Measurements from ENCODE around the gene CNGA3. TPM values are rescaled to one million over a fixed set of nuclear protein-coding genes. Genes with fewer than 3 reads are reported as not detected.

The CNGA3 gene
- total RNA-seq, 4 donors from 2014 or later = 0.44 to 0.57 (median 0.48) TPM; not detected in 1

- Histone ChIP-seq H3K4me1 (peaks cover 0 to 3% (median 0%) of the 10 kb centered on the region in 3 donors), H3K9me3 (no peaks in the 10 kb centered on the region), H3K4me3 (no peak overlapping the region), H3K27me3 (no peaks in the 10 kb centered on the region), H3K36me3 (no peaks in the 10 kb centered on the region), H3K27ac (no peak overlapping the region)
- intact Hi-C loops (cut with DNase I) = loop anchor here (10.0 kb wide), 1 partner anchor 683 kb away; no protein-coding TSS in a partner anchor
- no peak for DNase-seq
- TF ChIP-seq POLR2A (IDR thresholded peaks at IDR 0.05) (no peak), CTCF (IDR thresholded peaks at IDR 0.05) (no peak)
- 71% methylated on average over 9 to 15 of the region's 15 CpGs for WGBS, 2 donors
Measured at GRCh38 chr2:98388081-98388480, 41.8 kb downstream of the CNGA3 start.

DNA sequence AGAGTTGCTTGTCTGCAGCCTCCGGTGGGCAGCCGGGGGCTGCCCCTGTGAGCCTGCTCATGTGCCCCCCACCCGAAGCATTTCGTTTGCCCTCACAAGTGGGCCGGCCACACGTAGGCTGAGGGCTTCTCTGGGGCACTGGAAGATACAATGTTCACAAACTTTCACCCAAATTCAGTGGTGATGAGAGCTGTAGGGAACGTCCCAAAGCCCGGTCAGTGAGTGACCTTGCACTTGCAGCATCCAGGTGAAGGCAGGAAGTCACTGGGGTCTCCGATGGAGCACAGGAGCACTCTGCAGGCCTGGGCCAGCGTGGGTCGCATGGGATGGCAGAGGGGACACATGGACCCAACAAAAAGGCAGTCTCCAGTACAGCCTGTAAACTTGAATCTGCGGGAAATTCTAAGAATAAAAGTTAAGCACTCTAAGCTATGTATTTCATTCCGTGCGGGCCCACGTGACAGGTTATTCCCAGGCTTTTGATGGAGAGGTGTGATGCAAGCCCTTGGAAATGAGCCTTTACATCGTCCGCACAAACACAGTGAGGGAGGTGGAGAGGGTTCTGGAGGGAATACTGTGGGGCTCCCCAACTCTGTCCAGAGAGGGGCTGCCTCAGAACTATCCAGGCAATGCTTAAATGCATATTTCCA, 42.5 kb downstream of the CNGA3 start:
- Histone ChIP-seq H3K27me3 (no peaks in the 10 kb centered on the region), H3K27ac (no peak overlapping the region), H3K4me1 (peaks cover 0 to 3% (median 0%) of the 10 kb centered on the region in 3 donors), H3K4me3 (no peak overlapping the region), H3K36me3 (no peaks in the 10 kb centered on the region), H3K9me3 (no peaks in the 10 kb centered on the region)
- DNase-seq = no peak
- intact Hi-C loops (cut with DNase I) = loop anchor here (10.0 kb wide), 1 partner anchor 684 kb away; no protein-coding TSS in a partner anchor
- 84% methylated on average over 13 to 17 of the region's 17 CpGs for WGBS, 2 donors
- TF ChIP-seq CTCF (IDR thresholded peaks at IDR 0.05) (no peak), POLR2A (IDR thresholded peaks at IDR 0.05) (no peak)

DNA sequence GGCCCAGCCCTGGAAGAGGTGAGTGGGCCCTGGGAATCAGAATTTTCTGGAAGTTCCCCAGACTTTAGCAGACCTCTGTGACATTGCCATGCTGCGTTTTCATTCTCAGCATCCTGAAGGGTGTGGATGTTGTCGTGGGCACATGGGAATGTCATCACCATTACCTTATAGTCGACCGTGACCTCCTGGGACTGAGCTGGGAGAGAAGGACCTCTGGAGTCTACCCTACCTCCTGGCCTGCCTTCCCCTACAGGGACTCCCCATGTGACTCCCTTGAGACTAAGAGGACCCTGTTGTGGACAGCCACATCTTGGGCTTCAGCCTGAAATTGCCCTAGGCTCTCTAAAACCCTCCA, 43.0 kb downstream of the CNGA3 start:
- peaks cover 0 to 3% (median 0%) of the 10 kb centered on the region in 3 donors for H3K4me1 ChIP-seq
- H3K27ac ChIP-seq = no peak overlapping the region
- no peaks in the 10 kb centered on the region for H3K27me3 ChIP-seq
- H3K4me3 ChIP-seq = no peak overlapping the region
- 88 to 89% methylated on average over 3 to 4 of the region's 4 CpGs for WGBS, 2 donors
- DNase-seq = no peak
- H3K9me3 ChIP-seq = no peaks in the 10 kb centered on the region
- intact Hi-C loops (cut with DNase I) = loop anchor here (10.0 kb wide), 1 partner anchor 684 kb away; no protein-coding TSS in a partner anchor
- TF ChIP-seq POLR2A (IDR thresholded peaks at IDR 0.05) = no peak
- TF ChIP-seq CTCF (IDR thresholded peaks at IDR 0.05) = no peak
- no peaks in the 10 kb centered on the region for H3K36me3 ChIP-seq

- intact Hi-C loops (cut with DNase I) = no loop called here
- TF ChIP-seq POLR2A (IDR thresholded peaks at IDR 0.05) (no peak), CTCF (IDR thresholded peaks at IDR 0.05) (no peak)
- Histone ChIP-seq H3K9me3 (no peaks in the 10 kb centered on the region), H3K27me3 (no peaks in the 10 kb centered on the region), H3K27ac (no peak overlapping the region), H3K4me3 (no peak overlapping the region), H3K4me1 (no peaks in the 10 kb centered on the region), H3K36me3 (no peaks in the 10 kb centered on the region)
- no peak for DNase-seq
- WGBS, 2 donors = 65 to 70% methylated on average over 10 to 15 of the region's 19 CpGs
Measured at GRCh38 chr2:98390571-98391476, 44.6 kb downstream of the CNGA3 start.
